CD4-positive, alpha-beta T cell treated with Interleukin-6 at 100 ng/mL for 8 hours (primary cell): Measurements from ENCODE around the gene P2RY14.
"Not testable (repeated sequence)": the region's sequence is repeated elsewhere in the genome, so short reads cannot be mapped to it uniquely, and the experiment has no call there.

Experiments
- DNase-seq: peaks from one replicate; pipeline ENCODE4 v3.0.0-alpha.2; 2020; ENCODE audit warnings: mixed read lengths, low spot score

Gene P2RY14

DNA sequence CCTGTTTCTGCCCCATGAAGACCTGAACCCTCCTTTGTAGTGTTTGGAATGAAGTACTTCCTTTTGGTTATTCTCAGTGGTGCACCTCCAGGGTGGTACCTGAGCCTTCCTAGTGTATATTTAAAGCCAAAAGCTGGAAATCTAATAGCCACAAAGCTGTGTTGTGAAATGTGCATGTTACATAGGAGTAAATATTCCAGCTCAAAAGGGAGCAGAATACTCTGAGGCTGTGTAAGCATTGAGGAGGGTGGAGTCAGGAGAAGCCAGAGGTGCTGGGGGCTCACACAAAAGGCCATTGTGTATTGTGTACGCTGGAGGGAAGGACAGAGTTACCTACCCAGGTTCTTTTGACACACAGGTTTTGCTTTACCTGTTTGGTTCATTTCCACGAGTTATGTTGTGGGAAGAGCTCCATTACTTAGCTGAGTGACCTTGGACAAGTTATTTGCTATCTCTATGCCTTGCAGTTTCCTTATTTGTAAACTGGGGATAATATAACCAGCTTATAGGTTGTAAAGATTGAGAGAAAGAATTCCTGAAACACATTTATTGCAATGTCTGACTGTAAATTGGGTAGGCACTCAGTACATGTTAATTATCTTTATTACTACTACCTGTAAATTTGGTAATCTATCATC is 100.0 kb downstream of the P2RY14 start:
- no peak for DNase-seq

DNA sequence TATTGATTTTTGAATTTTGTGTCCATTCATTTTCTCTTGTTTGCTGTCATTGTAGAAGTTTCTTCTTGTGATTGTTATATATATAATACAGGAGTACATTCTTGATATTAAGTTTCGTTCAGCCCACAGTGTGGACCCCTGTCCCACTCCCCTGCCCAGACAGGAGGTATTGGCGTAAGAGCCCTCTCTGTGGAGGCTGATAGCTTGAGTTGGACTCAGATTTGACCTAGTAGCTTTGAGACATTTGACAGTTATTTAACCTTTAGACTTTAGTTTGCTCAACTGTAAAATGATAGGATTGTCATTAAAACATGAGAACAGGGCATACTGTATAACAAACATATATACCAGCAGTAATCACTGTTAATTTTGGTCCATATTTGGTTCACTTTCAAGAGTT is 102.4 kb downstream of the P2RY14 start:
- no peak for DNase-seq

GRCh38 chr3:151174351-151174750 is 104.0 kb downstream of the P2RY14 start:
- no peak for DNase-seq

DNA sequence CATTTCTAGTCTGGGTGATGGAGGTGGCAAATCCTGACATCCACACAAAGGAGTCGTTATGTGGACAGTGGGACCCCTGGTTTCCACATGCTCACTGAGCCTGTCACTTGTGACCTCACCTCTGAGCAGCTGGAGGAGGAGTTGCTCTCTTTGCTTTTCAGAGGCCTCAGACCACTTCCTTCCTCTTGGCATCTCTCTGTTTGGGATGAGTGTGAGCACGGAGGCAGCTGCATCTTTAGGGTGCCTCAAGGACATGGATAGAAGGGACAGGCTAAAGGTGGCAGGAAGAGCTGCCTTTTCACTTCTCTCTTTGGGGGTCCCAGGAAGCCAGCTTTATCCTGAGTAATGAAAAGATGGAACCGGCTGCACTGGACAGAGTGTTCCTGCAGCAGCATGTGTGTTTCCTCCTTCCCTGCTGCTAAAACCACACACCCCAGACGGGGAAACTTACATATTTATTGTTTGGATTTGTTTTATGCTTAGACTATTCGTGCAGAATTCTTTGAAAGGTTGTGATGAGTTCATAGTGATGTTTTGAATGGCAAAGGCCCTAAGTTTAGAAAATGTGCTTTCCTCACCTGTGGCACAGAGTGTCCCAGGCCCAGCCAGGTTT is 107.1 kb downstream of the P2RY14 start:
- peak; percentile 53 for DNase-seq

GRCh38 chr3:151169948-151170679 is 108.2 kb downstream of the P2RY14 start:
- DNase-seq, result not testable (repeated sequence)

DNA sequence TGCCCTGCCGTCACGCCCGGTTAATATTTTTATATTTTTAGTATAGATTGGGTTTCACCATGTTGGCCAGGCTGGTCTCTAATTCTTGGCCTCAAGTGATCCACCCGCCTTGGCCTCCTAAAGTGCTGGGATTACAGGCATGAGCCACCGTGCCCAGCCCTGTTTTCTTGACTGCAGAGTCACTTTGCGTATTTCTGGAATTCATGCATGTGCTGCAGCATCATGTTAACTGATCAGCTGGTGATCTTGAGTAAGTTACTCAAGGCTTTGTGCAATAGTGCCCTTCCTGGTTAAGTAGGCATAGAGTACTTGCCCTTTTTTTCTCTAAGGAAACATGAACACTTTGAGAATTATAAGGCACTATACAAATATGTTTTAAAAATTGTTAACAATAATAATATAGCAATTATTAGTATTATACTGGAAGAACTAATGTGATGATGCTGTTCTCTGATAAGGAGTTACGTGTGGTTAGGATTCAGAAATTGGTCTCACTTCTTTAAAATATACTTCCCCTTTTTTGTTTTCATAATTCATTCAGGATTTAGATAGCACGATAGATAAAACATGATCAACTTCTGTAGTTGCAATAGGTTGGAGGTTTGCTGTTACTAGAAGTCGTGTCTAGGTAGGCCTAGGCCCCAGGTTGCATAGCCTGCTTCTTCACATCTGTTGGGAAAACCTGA is 108.9 kb downstream of the P2RY14 start:
- DNase-seq, result no peak

DNA sequence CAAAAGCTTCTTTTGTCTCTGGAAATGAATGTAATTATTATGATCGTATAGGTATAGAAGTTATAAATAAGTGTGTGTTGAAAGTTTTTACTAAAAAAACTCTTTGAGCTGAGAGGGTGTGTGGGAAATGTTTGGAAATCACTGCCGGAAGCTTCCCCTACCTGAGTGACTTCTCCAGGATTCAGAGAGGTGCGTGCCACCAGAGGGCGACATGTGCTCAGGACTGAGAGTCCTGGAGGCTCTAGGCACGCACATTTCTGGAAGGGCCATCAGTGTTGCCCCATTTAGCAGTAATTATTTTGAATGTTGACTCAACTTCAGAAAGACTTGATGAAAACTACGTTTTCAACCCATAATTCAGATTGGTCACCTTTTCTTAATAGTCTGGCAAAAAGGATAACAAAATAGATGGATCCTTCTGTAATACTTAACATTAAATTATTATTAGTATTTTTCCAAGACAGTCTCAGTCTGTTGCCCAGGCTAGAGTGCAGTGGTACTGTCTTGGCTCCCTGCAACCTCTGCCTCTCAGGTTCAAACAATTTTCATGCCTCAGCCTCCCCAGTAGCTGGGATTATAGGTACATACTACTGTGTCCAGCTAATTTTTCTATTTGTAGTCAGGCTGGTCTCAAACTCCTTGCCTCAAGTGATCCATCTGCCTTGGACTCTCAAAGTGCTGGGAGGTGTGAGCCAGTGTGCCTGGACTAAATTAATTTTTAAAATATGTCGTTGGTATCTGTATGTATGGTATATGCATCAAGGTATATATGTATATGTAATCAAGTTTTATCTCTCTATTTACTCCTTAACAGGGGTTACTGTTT is 109.9 kb downstream of the P2RY14 start:
- peak; percentile 80 for DNase-seq

DNA sequence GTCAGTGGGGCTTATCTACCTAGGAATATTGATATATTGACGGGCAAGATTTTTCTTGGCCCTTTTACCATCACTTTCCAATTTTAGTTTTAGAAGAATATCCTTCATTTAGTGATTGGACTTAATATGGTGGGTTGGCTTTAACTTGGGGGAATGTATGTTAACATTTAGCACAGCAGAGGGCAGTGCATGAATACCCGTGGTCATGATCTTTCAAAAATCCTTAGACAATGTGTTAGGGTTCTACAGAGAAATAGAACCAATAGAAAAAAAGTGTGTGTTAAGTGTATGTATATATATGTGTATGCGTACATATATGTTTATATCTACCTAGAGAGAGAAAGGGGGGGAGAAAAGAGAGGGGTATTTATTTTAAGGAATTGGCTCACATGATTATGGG is 112.2 kb downstream of the P2RY14 start:
- DNase-seq, result no peak

- DNase-seq, result no peak
Measured at GRCh38 chr3:151165226-151165625, 113.1 kb downstream of the P2RY14 start.
